Embryonic facial prominence (tissue), 1 donor: Measurements from ENCODE around the gene NT5DC4.
"Not testable (repeated sequence)": the region's sequence is repeated elsewhere in the genome, so short reads cannot be mapped to it uniquely, and the experiment has no call there.

ENCODE experiments used
- DNase-seq: peaks from one replicate; pipeline ENCODE4 v3.0.0-alpha.2; 2016; ENCODE audit errors: extremely low spot score

Gene NT5DC4

GRCh38 chr2:112699984-112700667, 20.7 kb upstream of the NT5DC4 start:
- DNase-seq = no peak

- DNase-seq = no peak
Measured at GRCh38 chr2:112701052-112701451, 19.8 kb upstream of the NT5DC4 start.

- no peak for DNase-seq
Measured at GRCh38 chr2:112703684-112704083, 17.1 kb upstream of the NT5DC4 start.

GRCh38 chr2:112705575-112705974, 15.2 kb upstream of the NT5DC4 start:
- no peak for DNase-seq

GRCh38 chr2:112706170-112706664, 14.6 kb upstream of the NT5DC4 start:
- DNase-seq = no peak

- DNase-seq = not testable (repeated sequence)
Measured at GRCh38 chr2:112706947-112707346, 13.9 kb upstream of the NT5DC4 start.

GRCh38 chr2:112708968-112709367, 11.9 kb upstream of the NT5DC4 start:
- no peak for DNase-seq

- no peak for DNase-seq
Measured at GRCh38 chr2:112709703-112710102, 11.1 kb upstream of the NT5DC4 start.

GRCh38 chr2:112710956-112711750, 9.7 kb upstream of the NT5DC4 start:
- DNase-seq = no peak

GRCh38 chr2:112712465-112712864, 8.4 kb upstream of the NT5DC4 start:
- no peak for DNase-seq

GRCh38 chr2:112712903-112713584, 7.8 kb upstream of the NT5DC4 start:
- no peak for DNase-seq

- DNase-seq = no peak
Measured at GRCh38 chr2:112713585-112713925, 7.3 kb upstream of the NT5DC4 start.

GRCh38 chr2:112713926-112714325, 6.9 kb upstream of the NT5DC4 start:
- DNase-seq = no peak

- DNase-seq = no peak
Measured at GRCh38 chr2:112714331-112714730, 6.5 kb upstream of the NT5DC4 start.

- no peak for DNase-seq
Measured at GRCh38 chr2:112714836-112715631, 5.8 kb upstream of the NT5DC4 start.

GRCh38 chr2:112716094-112716493, 4.7 kb upstream of the NT5DC4 start:
- DNase-seq = not testable (repeated sequence)

- DNase-seq = not testable (repeated sequence)
Measured at GRCh38 chr2:112716826-112717352, 3.9 kb upstream of the NT5DC4 start.

GRCh38 chr2:112718863-112719370, 1.9 kb upstream of the NT5DC4 start:
- DNase-seq = no peak

GRCh38 chr2:112721819-112722522, 1.2 kb downstream of the NT5DC4 start:
- DNase-seq = no peak

GRCh38 chr2:112722816-112723546, 2.2 kb downstream of the NT5DC4 start:
- no peak for DNase-seq
